GM18505 (cell line): ENCODE measurements around the gene BSDC1.

Experiments used
- ATAC-seq: cut with Tn5 transposase; IDR thresholded peaks from one replicate; pipeline ENCODE4 v1.9.1; 2021; ENCODE audit not compliant: unreplicated experiment
- POLR2A ChIP-seq: IDR thresholded peaks from 4 replicates; pipeline ENCODE4 v1.6.1; 2011; ENCODE audit warnings: borderline replicate concordance; ENCODE audit not compliant: insufficient read depth, insufficient read length; ENCODE audit errors: extremely low read depth

BSDC1 gene

DNA sequence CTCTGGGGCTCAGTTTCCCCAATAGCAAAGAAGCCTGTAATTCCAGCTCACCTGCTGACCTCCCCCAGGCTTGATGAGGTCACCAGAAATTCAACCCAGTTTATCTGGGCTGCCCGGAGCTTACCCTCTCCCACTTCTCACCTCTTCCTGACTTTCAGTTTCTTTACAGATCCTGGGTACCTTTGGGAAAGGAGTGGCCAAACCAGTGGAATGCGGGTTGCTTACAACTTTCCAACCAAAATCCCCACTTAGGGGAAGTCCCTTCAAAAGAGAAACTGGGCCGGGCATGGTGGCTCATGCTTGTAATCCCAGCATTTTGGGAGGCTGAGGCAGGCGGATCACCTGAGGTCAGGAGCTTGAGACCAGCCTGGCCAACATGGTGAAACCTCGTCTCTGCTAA lies 52.3 kb downstream of the BSDC1 start:
- ATAC-seq = no peak
- TF ChIP-seq POLR2A = no peak

GRCh38 chr1:32341186-32341757 lies 53.0 kb downstream of the BSDC1 start:
- TF ChIP-seq POLR2A = no peak

DNA sequence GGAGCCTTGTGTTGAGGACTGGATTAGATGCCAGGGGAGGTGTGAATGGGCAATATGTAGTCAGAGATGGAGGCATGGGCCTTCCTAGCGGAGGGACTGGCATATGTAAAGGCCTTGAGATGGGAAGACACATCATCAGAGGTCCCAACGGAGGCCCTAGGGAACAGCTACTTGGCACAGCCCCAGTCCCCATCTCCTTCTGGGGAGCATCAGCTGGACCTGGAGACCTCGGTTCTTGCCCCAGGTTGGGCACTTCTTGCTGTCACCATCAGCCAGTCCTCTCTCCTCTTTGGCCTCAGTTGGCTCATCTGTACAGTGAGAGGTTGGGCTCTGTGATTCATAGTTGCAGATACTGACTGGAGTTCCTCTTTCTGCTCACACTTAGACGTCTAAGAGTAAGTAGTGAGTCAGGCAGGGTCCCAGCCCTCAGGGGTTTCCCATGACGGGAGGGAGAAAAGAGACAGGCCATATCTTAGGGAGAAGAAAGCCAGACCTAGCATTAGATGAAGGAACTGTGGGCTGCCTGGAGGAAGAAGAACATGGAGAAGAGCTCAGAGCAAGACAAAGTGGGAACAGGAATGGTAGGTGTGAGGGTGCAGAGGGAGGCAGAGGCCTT lies 54.8 kb downstream of the BSDC1 start:
- no peak for TF ChIP-seq POLR2A

More at GRCh38 chr1:32341186-32341757, 53.0 kb downstream of the BSDC1 start:
- ATAC-seq = no peak

DNA sequence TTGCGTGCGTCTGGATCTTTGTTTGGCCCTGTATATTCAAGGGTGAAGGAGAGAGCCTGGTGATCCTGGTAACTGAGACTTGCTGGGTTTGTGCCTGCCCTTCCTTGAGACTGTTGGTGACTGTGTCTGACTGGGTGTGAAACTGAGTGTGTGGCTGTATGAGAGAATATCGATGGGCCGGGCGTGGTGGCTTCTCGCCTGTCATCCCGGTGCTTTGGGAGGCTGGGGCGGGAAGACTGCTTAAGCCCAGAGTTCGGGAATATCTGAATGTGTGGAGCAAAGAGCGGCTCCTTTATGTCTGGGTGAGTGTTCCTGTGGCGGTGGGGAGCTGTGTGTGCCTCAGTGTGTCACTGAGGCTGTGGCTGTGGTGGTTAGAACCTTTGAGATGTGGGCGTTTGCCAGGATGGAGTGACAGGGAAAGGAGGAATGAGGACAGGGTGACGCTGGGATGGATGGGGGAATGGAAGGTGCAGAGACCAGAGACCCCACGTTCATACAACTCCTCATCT lies 55.5 kb downstream of the BSDC1 start:
- no peak for TF ChIP-seq POLR2A
- ATAC-seq = no peak

More for the DNA sequence above, 54.8 kb downstream of the BSDC1 start:
- no peak for ATAC-seq

- TF ChIP-seq POLR2A = no peak
- no peak for ATAC-seq
These were observed 56.2 kb downstream of the BSDC1 start for GRCh38 chr1:32337855-32338636.

DNA sequence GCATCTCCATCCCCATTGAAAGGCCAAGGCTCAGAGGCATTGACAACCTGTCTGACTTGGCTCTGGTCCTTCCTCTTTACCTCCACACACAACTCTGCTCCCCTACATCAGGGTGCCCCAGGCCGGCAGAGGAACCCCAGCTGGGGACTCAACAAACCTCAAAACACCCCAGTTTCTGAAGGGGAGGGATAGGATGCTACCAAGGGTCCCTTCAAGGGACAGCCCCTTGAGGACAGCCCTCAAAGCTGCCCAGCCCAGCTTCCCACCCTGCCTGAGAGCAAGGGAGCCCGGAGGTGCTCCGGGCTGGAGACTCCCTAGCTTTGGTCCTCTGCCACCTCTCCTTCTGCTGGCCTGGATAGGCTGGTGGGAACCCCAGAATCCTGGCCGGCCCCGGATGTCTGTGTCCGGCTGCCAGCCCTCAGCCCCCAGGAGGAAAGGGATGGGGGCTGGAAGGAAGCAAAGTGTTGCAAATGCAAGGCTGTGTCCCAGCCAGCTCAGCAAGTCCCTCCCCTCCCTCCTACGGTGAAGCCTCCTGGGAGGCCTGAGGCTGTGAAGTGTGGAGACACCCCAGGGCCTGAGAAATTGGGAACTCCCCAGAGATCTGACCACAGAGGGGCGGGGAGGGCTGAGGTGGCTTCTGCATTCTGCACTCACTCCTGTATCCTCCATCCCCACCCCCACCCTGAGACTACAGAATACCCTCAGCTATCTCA lies 57.1 kb downstream of the BSDC1 start:
- ATAC-seq = no peak
- TF ChIP-seq POLR2A = no peak

- no peak for TF ChIP-seq POLR2A
These were observed 57.7 kb downstream of the BSDC1 start for GRCh38 chr1:32336591-32336932.

GRCh38 chr1:32335790-32336590 lies 58.3 kb downstream of the BSDC1 start, which contains the start of gene MARCKSL1:
Gene MARCKSL1 (minus strand): TSS chr1:32336233. CDS start chr1:32336033, 200 bp downstream.
- no peak for ATAC-seq
- peak; percentile 99 for TF ChIP-seq POLR2A

More at GRCh38 chr1:32336591-32336932, 57.7 kb downstream of the BSDC1 start:
- no peak for ATAC-seq

DNA sequence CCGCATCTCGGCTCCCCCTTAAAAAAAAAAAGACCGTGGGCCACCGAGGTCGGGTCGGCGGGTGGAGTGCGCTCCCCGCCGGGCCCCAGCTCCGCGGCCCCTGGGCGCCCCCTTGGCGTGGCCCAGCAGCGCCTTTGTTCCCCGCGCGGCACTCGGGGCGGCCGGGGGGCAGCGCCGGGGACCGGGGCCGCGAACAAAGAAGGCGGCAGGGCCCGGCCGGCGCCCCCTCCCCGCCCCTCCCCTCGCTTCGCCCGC lies 58.8 kb downstream of the BSDC1 start:
- no peak for TF ChIP-seq POLR2A
- ATAC-seq = no peak

DNA sequence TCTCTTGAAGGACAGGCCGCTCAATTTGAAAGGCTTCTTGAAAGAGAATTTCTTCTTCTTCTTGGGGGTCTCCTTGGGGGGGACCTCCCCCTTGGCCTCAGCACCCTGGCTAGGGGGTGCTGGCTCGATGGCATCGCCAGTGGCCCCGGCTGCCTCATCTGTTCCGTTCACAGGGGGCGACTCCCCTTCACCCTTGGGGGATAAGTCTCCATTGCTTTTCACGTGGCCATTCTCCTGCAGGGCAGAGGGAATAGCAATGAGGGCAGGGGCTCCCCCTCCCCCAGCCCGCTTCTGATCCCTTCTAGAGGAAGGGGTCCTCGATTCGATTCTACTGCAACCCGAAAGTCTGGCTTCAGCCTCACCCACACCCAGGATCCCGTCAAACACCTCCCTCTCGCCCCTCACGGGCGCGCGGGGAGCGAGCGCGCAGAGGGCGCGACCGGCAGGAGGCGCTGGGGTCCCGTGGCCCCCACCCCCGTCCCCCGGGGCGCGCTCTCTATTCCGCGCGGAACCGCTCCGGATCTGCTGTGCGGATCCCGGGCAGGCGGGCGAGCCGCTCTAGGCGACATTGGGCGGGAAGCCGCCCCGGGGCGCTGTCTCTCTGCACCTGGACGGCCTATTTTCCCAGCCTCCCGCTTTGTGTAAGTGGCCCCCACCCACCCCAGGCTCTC lies 59.2 kb downstream of the BSDC1 start:
- peak; percentile 17 for TF ChIP-seq POLR2A
- ATAC-seq = no peak

- TF ChIP-seq POLR2A = peak; percentile 52
- ATAC-seq = no peak
These were observed 59.9 kb downstream of the BSDC1 start for GRCh38 chr1:32334274-32334861.

DNA sequence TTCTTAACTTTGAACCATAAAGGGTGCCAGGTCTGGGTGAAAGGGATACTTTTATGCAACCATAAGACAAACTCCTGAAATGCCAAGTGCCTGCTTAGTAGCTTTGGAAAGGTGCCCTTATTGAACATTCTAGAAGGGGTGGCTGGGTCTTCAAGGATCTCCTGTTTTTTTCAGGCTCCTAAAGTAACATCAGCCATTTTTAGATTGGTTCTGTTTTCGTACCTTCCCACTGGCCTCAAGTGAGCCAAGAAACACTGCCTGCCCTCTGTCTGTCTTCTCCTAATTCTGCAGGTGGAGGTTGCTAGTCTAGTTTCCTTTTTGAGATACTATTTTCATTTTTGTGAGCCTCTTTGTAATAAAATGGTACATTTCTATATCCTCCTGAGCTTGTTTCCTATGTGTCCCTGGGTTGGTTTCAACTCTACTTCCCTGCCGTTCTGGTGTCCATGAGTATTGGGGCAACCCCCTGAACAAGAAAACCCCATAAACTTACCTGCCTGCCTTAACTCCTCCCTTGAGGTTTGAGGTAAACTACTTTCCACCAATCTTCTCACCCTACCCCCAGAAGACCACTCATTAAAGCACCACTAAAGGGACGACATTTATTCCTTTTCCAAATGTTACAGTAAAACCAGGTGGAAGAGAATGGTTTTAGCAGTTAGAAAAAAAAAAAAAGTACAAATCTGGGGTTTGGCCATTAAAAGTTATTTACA lies 60.8 kb downstream of the BSDC1 start:
- TF ChIP-seq POLR2A = no peak
- no peak for ATAC-seq
